HG02678 (cell line): ENCODE data around the gene LRGUK.
"Not testable (repeated sequence)": the region's sequence is repeated elsewhere in the genome, so short reads cannot be mapped to it uniquely, and the experiment has no call there.

Experiments used
- ATAC-seq: cut with Tn5 transposase; IDR thresholded peaks from one replicate; pipeline ENCODE4 v1.9.1; 2021; ENCODE audit warnings: mild to moderate bottlenecking, moderate library complexity; ENCODE audit not compliant: unreplicated experiment

The LRGUK gene

DNA sequence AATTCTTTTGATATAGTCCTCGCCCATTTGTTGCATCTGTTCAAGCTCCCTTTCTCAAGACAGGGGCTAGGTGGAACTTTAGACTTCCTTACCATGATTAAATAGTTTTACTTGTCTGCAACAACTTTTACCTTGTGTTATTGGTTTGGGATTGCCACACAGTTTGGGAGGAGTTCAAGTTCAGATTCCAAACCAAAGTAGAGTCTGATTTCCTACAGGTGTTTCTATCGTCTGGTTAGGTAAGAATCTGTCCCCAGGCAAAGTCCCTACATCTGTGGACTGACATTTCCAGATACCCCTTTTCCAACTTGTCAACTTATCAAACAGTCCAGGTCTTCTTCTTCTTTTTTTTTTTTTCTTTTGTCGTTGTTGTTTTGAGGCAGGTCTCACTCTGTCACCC is 93.1 kb downstream of the LRGUK start:
- no peak for ATAC-seq

GRCh38 chr7:134231296-134231695 is 104.2 kb downstream of the LRGUK start:
- ATAC-seq, result not testable (repeated sequence)

DNA sequence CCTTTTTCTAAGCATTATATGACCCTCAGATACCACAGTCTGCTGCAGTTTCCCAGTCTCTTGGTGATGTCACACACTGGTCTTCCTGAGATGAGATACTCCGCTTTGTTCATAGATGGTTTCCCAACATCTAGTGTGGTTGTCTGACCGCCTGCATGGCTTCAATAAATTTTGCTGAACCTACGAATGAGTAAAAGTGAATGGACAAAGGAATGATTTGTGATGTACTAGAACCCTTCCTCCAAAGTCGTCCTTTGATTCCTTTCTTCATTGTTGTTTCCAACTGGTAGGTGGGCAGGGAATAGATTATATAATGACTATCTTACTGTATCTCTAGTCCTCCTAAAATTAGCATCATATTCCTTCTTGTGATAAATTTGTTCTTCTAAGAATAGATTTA is 107.1 kb downstream of the LRGUK start:
- no peak for ATAC-seq

- ATAC-seq, result peak; percentile 47
Observed at GRCh38 chr7:134245253-134245652, 118.1 kb downstream of the LRGUK start.

DNA sequence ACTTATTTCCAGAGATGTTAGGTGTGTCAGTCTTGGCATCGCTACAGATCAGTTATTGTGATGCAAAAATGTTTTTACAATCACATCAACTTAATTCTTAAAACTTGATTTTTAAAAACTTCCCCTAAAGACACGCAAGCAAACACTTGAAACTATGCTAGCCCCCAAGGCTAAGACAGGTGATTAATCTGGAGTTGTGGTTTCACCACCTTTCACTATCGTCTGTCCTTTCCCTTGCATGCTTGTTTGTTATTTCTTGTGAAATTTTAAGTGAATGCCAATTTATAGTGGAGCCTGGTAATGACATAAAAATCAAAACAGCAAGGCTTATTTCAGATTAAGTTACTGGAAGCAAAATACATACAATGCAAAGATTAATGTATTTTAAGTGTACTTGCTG is 119.2 kb downstream of the LRGUK start:
- no peak for ATAC-seq

- ATAC-seq, result no peak
Observed at GRCh38 chr7:134246761-134247160, 119.6 kb downstream of the LRGUK start.

DNA sequence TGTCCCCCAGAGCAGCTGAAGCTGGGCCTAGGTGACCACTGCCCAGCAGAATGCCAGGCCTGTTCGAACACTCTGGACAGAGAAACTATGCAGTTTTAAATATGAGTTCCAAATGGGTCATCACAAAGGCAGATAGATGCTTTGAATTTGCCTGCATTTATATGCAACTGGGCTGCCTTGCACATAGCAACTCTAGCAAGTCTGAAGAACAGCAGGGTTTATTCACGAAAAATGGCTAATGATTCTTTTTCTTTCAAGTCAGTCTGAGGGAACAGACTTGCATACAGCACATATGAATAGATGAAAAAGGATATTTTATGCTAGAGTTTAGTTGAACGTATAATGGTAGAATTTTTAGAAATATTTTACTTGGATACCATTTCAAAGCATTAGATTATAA is 121.1 kb downstream of the LRGUK start:
- ATAC-seq, result no peak

GRCh38 chr7:134254311-134254710 is 127.2 kb downstream of the LRGUK start:
- no peak for ATAC-seq

- no peak for ATAC-seq
Observed at GRCh38 chr7:134255814-134256213, 128.7 kb downstream of the LRGUK start.

DNA sequence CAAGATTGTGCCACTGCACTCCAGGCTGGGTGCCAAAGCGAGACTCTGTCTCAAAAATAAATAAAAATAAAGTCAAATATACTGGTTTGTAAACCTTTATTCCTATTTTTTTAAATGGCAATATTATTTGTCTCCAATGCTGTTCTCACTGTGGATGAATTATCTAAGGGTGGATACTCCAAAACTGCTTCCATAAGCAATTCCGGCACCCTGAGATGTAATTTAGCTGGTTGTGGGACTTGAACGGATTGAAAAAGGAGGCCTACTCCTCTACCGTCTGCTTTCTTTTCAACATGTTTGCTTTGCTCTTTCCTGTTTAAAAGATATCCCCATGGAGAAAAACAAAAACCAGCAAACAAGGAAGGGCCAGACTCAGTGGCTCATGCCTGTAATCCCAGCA is 135.2 kb downstream of the LRGUK start:
- ATAC-seq, result no peak

- ATAC-seq, result no peak
Observed at GRCh38 chr7:134276951-134277350, 149.8 kb downstream of the LRGUK start.

GRCh38 chr7:134278502-134279153 is 151.5 kb downstream of the LRGUK start:
- ATAC-seq, result no peak

GRCh38 chr7:134279336-134279735 is 152.2 kb downstream of the LRGUK start:
- ATAC-seq, result no peak

DNA sequence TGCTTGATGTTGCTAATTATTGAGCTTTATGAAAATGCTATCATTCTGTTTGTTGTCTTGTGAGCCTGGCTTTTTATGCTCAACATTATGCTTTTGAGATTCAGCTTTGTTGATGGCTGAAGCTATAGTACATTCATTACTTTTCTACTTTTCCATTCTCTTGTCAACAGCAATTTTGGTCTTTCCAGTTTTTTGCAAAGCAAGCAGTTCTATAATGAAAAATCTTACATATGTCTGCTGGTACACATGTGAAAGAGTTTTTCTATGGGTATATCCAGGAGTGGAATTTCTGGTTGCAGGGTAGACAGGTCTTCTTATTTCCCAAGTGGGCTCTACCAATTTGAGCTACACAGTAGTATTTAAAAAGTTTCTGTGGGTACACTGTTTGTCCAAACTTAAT is 152.8 kb downstream of the LRGUK start:
- no peak for ATAC-seq

DNA sequence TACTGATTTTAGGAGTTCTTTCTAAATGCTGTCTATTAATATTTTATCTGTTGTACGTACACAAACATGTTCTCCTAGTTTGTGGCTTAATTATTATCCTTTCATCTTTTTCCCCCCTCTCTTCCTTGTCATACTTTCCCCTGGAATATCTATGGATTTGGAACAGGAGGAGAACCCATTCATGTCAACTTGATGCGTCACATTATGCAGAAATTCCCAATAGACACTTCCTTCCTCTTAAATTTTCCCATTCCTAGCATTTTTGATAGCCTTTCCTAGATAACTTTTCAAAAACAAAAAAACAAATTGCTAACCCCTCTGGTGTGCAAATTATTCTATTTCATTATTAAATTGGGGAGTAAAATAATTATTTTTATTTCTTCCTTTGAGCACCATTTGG is 153.4 kb downstream of the LRGUK start:
- ATAC-seq, result no peak

DNA sequence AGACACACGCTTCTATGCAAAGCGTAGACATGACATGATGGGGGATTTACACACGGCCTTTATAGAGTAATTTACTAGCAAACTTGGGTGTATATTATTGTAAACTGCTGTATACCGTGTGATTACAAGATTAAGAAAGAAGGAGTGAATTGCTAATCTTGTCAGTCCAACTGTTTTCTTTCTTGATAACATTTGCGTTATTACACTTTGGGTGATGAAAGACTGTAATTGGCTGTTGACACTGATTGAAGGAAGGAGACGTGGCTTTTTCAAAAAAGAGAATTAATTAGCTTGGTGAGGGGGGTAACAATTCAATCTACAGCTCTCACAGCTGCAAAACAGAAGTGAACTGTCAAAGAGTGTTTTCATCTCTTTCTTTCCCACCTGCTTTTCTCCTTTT is 156.9 kb downstream of the LRGUK start:
- no peak for ATAC-seq

- ATAC-seq, result no peak
Observed at GRCh38 chr7:134284952-134285351, 157.8 kb downstream of the LRGUK start.

GRCh38 chr7:134287916-134288659 is 160.9 kb downstream of the LRGUK start:
- ATAC-seq, result no peak

DNA sequence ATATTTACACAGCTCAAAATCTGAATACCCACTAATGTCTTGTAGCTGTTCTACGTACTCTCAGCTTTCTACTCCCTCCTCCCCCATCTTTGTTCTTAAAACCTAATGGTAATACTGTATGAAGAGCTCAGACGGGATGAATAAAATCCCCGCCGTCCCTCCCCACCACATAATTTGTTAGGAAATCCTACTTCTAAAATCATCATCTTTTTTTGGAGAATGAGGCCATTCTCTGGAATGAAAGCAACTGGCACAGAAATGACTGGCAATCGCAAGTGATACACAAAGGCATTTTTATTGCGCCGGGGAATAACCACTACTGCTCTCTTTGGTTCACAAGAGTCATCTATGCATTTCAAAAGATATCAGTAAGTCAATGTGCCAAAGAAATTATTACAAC is 162.3 kb downstream of the LRGUK start:
- ATAC-seq, result no peak

GRCh38 chr7:134289841-134290240 is 162.7 kb downstream of the LRGUK start:
- no peak for ATAC-seq

DNA sequence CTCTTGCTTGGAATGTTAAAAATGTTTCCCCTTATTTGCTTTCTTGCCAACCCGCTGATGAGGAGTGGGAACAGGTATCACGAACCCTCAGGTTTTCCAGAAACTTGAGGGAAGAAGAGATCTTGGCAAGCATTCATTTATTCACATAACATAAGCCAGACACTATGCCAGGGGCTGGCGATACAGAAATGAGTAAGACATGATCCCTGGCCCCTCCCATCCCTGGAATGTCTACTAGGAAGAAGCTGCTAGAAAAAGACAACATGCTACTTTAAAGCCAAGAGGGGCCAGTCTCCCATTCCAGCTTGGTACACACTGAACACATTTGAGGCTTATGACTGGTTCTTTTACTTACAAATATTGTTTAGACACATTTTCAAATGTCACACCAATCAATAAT is 163.1 kb downstream of the LRGUK start:
- no peak for ATAC-seq

DNA sequence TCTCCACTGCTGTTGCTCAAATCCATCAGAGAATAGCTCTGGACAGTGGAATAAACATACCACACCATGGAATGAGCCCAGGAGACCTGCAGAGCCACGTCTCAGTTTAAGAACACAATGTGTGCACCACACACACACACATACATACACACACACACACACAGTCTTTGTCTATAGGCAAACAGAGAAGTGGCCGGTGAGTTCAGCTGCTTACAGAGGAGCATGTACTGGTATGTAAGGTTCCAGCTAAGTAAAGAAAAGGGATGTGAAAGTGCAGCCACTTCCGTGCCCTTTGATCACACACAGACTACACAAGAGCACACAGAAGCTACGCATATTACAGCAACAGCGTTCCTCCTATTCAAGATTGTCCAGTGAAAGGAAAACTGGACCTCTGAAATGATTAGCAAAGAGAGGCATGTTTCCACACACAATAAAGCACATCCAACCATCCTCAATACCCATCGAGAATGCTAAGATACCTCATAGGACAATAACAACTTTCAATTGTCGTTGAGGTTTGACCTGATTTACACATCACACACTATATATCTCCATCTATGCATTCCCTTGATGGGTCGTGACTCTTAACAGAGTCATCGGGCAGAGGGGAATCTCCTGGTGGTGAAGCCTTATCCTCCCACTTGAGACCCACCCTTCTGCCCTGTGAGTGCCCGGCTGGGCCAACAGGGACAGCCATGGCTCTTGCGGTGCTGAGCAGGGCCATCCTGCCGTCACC is 166.0 kb downstream of the LRGUK start:
- ATAC-seq, result peak; percentile 100
